Stimulated activated CD8-positive, alpha-beta memory T cell treated with anti-CD3 and anti-CD28 coated beads, Interleukin-7, amount 100 ng/mL, for 1 hour (primary cell): ENCODE data around the gene RTEL1.
"Not testable (repeated sequence)": the region's sequence is repeated elsewhere in the genome, so short reads cannot be mapped to it uniquely, and the experiment has no call there.

ENCODE experiments used
- DNase-seq, 2 donors: peaks; one replicate each; pipeline ENCODE4 v3.0.0-alpha.2; 2020; ENCODE audit warnings: low read depth in 2 of 2

Gene RTEL1

DNA sequence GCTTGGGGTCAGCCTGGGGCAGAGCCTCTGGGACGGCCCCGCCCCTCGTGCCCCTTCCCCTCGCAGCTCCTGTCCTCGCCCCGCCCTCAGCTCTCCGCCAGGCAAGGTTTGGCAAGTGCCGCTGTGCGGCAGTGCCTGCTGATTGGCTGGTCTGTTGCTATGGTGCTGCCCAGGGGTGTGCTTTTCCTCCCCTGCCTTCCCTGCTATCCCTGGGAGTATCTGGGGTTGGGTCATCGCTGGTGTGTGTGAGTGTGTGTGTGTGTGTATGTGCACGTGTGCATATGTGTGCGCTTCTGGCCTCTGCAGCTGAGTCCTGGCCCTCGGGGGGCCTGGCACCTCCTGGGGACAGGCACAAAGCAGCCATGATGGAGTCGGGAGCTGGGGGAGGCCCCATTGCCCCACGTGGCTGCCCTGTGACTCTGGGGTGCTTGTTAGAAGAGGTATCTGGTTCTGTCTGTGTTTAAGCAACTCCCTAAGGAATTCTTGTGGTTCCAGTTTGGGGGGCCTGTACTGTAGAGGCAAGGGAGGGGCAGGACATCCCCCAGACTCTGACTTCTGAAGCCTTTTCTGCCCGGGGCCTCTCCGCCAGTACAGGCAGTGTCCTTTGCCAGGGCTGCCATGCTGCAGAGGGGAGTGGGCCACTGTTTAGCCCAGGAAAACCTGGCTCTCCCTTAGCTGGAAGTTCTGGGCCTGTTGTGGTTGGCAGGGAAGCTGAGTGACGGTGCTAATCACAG, 6.9 kb downstream of the RTEL1 start:
- DNase-seq = no peak

DNA sequence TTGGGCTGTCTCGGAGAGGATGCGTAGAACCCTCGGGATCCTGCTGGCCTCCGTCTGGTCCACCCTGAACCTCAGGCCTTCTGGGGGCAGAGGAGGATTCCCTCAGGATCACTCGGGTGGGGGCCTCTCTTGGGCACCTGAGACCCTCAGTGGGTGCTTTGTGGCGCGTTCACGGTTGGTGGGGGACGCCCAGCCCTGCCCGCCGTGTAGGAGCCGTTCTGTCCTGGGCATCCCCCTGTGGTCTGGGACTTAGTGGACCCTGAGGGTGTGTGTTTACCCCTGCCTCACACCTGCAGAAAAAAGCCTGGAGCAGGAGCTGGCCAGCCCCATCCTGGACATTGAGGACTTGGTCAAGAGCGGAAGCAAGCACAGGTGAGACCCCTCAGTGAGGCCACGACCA, 7.6 kb downstream of the RTEL1 start:
- DNase-seq = no peak

DNA sequence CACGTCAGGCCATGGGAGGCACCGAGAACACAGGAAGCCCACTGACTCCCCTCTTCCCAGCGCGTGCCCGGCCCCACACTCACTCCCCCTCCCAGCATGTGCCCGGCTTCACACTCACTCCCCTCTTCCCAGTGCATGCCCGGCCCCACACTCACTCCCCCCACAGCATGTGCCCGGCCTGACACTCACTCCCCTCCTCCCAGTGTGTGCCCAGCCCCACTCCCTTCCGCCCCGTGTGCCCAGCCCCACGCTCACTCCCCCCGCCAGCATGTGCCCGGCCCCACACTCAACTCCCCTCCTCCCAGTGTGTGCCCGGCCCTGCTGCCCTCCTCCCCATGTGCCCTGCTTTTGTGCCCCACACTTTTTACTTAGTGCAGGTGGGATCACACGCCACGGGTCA, 9.7 kb downstream of the RTEL1 start:
- no peak for DNase-seq

GRCh38 chr20:63668351-63668750, 10.2 kb downstream of the RTEL1 start:
- DNase-seq = no peak

DNA sequence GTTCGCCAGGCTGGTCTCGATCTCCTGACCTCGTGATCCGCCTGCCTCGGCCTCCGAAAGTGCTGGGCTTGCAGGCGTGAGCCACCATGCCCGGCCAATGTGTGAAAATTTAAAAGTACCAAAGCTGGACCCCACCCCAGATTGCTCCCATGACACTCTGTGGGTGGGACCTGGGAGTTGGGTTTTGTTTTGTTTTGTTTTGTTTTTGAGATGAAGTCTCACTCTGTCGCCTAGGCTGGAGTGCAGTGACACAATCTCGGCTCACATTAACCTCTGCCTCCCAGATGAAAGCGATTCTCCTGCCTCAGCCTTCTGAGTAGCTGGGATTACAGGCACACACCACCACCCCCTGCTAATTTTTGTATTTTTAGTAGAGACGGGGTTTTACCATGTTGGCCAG, 13.6 kb downstream of the RTEL1 start:
- not testable (repeated sequence) for DNase-seq

DNA sequence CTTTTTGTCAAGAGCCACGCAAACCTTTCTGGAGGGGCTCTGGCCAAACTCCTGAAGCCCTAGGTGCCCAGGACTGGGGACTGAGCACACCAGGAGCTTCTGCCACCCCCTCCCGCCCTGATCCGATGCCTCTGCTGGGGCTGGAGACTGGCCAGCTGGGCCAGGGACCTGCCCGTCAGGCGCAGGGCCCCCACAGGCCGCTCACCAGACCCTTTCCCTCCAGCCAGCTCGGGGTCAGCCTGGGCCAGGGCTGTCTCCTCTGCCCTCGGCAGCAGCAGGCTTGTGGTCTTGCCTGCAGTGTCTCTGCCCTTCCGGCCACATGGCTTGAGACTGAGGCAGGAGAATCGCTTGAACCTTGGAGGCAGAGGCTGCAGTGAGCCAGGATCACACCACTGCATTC, 14.6 kb downstream of the RTEL1 start:
- DNase-seq = no peak

DNA sequence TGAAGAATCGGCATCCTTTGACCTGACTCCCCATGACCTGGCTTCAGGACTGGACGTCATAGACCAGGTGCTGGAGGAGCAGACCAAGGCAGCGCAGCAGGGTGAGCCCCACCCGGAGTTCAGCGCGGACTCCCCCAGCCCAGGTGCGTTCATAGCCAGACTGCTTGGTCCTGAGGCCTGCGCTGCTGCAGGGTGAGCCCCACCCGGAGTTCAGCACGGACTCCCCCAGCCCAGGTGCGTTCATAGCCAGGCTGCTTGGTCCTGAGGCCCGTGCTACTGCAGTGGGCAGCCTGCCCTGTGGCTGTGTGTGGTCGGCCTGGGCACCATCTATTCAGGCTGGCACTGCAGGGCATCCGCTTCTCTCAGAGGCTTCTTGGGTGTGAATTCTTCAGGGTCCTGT, 15.8 kb downstream of the RTEL1 start:
- DNase-seq = no peak

DNA sequence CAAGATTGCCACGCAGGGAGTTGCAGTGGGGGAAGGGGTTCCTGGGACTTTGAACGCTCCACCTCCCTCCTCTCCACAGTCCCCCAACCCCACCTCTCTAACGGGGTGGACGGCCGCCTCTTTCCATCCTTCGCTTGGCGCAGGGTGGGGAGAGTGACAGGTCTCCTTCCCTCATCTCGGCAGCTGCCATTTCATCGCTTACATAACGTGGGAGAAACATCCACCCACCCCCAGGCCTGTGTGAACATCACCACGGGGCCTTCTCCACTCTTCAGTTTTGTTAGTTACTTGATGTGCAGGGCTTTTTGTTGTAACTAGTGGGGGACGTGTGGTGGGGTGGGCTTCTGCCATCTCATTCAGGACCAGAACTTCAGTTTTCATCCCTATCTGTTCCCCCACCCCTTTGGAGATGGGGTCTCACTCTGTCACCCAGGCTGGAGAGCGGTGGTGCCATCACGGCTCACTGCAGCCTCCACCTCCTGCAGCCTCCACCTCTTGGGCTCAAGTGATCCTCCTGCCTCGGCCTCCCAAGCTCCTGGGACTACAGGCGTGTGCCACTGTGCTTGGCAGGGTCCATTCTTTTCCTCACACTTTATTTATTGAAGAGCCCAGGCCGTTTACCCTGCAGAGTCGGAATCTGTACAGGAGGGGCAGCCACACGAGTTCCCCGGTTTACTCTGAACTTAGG, 17.7 kb downstream of the RTEL1 start:
- no peak for DNase-seq

DNA sequence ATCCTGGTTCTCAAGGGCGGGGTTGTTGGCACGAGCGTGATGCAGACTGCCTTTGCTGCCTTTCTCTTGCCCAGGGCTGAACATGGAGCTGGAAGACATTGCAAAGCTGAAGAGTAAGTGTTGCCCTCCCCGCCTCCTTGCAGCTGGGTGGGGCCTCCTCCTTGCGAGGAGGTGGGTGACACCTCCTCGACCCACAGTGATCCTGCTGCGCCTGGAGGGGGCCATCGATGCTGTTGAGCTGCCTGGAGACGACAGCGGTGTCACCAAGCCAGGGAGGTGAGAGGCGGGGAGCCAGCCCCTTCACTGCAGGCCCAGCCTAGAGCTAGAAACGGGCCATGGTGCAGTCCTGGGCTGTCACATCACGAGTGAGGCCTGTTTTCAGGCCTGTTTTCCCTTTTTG, 20.0 kb downstream of the RTEL1 start:
- DNase-seq = no peak

DNA sequence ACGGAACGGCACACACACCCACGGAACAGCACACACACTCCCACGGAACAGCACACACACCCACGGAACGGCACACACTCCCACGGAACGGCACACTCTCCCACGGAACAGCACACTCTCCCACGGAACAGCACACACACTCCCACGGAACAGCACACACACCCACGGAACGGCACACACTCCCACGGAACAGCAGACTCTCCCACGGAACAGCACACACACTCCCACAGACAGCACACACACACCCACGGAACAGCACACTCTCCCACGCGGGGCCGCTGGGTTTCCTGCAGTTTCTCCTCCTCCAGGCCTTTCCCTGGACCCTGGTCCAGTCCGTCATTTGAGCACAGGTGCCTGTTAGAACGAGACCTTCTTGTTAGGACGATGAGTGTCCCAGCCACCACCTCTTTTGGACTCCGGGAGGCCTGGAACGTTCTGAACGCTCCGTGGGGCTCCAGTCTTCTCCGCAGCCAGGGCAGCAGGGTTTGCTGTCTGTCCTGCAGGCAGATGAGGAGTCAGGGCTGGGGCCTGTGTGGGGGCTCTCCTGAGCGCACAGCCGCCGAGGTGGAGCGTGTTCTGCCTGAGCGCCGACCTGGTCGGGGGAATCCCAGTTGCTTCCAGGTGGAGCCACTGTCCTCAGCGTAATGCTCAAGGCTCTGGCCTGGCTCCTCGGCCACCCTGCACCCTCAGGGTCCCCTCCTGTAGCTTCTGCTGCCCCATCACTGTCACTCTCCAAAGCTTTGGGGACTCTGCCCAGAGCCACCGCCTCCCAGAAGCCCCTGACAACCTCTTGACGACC, 20.8 kb downstream of the RTEL1 start:
- DNase-seq = no peak

DNA sequence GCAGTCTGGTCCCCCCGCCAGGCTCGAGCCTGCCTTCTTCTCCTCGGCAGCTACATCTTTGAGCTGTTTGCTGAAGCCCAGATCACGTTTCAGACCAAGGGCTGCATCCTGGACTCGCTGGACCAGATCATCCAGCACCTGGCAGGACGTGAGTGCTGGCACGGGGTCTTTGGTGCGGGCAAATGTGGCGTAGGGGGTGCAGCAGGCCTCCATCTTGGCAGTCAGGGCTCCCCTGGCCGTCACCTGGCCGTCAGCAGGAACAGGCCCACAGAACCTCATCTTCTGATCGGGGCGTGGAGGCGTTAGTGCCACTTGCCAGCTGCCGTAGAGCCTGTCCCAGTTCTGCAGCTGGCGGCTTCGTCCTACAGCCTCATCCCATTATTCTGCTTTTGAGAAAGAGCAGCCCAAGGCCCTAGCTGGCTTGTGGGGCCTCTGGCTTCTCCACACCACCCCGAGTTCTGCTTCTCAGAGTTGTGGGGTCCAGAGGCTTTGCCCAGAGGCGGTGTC, 21.7 kb downstream of the RTEL1 start:
- DNase-seq = no peak

GRCh38 chr20:63680427-63680826, 22.3 kb downstream of the RTEL1 start:
- DNase-seq = no peak

DNA sequence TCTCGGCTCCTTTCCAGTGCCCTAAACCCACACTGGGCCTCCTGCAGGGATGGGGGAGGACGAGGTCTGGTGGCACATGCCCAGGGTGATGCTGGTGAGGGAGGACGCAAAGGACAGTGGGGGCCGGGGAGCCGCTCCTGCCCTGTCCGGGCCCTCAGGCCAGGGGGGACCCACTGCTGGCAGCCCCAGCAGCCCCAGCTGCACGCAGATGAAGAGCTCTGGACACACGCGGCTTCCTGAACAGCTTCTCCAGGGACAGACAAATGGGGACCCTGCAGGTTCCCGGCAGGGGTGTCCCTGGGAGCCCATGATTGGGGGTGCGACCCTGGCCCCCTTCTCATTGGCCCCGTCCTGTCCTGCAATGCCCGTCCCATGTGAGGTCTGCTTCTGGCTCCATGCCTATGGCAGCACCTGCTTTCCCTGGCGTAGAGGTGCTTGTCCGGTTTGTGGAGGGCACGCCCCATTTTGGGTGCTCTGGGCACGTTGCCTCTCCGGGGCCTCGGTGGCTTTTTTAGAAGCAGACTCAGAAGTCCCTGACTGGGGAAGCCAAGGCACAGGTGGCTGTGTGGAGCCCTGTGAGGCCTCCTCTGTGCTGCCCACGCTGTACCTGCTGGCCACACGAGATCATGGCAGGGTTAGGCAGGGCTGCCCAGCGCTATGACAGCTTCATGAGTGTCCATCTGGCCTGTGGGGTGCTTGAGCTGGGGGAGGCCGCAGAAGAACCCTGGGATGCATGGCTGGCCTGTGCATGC, 22.9 kb downstream of the RTEL1 start:
- no peak for DNase-seq

DNA sequence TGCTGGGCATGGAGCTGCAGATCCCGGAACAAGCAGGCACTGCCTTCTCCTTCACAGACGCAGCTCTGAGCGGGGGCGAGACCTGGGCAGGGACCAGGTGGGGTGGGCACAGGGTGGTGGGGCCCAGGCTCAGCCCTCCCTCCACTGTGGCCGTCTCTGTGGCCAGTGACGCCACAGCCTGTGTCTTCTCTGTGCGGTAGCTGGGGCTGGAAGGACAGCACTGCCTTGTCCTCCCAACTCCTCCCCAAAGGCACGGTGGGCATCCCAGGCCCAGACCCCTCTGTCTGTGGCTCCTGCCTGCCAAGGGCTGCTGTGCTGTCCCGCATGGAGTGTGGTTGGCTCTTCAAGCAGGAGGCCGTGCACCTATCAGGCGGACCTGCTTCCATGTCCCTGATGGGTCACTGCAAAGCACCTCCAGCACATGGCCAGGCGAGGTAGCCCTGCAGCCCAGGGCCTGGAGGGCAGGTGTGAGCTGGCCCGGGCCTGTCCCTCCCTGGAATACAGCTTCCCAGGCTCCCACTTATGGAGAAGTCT, 23.6 kb downstream of the RTEL1 start:
- no peak for DNase-seq

DNA sequence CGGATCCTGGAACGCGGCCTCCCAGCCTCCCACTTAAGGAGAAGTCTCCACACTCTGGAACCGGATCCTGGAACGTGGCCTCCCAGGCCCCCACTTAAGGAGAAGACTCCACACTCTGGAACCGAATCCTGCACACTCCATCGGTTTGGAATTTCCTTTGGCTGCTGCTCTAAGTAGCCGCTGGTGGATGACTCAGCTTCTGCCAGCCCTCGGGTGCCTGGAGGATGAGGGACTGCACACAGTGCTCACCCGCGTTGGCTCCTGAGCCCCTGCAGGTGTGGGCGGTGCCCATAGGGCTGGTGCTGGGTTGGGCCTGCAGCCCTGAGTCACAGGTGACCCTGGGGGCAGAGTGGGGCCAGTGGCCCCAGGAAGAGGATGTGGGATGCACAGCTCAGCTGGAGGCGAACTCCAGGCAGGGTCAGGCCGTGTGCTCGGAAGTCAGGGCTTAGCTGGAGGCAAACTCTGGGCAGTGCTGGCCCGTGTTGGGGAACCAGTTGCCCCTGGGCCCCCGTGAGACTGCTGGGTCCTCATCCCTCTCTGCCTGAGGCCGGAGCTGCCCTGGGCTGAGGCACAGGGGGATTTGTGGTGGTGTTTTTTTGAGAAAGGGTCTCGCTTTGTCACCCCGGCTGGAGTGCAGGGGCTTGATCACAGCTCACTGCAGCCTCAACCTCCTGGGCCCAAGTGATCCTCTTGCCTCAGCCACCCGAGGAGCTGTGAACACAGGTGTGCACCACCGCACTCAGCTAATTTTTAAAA, 24.4 kb downstream of the RTEL1 start:
- DNase-seq = no peak

GRCh38 chr20:63685269-63686026, 27.3 kb downstream of the RTEL1 start:
- DNase-seq = no peak

DNA sequence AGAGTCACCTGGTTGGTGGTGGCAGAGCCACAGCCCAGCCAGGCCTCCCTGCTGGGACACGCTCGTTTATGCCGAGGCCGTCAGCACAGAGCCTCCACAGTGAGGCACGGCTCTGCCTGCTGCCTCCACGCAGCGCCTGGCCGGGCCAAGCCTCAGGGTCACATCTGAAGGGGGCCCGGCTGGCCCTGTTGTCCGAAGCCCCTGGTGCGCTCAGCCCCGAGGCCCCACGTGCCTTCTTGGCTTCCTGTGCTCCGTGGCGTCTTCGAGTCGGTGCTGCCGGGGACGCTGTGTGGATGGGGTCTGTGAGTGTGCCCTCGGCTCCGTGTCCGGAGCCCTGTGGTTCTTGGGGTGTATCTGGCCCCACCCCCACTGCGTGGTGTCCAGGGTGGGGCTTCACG, 28.0 kb downstream of the RTEL1 start:
- no peak for DNase-seq

DNA sequence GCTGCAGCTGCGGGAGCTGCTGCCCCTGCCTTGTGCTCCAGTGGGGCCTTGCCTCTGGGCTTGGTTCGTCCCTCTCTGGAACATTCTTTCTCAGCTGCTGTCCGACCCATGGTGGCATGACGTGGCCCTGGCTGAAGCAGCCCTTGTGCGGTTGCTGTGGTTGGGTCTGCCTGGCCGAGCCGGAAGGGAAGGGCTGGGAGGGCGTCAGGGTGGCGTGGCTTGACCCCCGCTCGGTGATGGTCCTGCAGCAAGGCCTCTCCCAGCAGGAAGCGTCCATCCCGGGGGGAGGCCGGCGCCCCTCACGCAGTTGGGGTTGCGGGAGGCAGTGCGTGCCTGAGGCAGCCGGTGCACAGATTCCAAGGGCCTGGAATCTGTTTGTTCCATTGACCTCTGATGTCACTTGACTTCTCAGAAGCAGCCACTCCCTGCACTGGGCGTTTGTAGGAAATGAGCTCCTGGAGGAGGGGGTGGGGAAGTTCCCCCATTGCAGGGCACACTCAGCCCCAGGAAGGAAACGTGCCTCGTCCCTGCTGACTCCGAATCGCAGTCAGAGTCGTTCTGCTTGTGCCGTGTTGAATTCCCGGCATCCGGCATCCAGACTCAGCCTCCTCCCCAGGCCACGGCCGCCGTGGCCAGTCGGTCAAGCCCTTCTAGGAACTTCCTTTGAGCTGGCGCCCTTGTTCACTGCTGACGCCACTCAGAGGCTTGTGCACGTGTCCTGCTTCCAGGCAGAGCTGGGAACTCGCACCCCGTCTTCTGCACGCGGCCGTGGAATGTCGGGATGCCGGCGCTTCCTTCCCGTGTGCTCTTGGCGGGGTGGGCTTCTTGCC, 28.6 kb downstream of the RTEL1 start:
- no peak for DNase-seq
